ENCODE data around the gene HOXD13.

Gene HOXD13

GRCh38 chr2:176120364-176121189 is 28.1 kb downstream of the HOXD13 start:
- no peak for TF ChIP-seq OVOL3 (tag by site-specific recombination; IDR thresholded peaks at IDR 0.05)
- no peak overlapping the region for H3K4me3 ChIP-seq (ENCODE audit: low read depth, low read length)
- H3K27ac ChIP-seq (ENCODE audit: extremely low read depth, low read depth, low read length): no peak overlapping the region
- CTCF ChIA-PET: interaction anchor here (0.5 to 1.1 kb wide), 8 partner anchors 9 to 838 kb away, joined by 3 to 4 read pairs (median 3); no protein-coding TSS in a partner anchor
- POLR2A ChIA-PET: no interaction called here
- H3K9me3 ChIP-seq (ENCODE audit: control insufficient read depth, insufficient read depth, low read depth, low read length): no peaks in the 10 kb centered on the region
- no peaks in the 10 kb centered on the region for H3K4me1 ChIP-seq (ENCODE audit: control insufficient read depth, insufficient read depth, low read length)
- peaks cover 7 to 95% of the 10 kb centered on the region in 2 experiments; a peak in 2 of 3 replicates for H3K36me3 ChIP-seq (ENCODE audit: control insufficient read depth in 2 of 2, insufficient read depth in 1 of 2, low read length in 2 of 2)

GRCh38 chr2:176121190-176122051 is 28.9 kb downstream of the HOXD13 start:
- Histone ChIP-seq H3K4me3 (ENCODE audit: low read depth, low read length) (no peak overlapping the region), H3K36me3 (ENCODE audit: control insufficient read depth in 2 of 2, insufficient read depth in 1 of 2, low read length in 2 of 2) (peaks cover 5 to 86% of the 10 kb centered on the region in 2 experiments; a peak in 2 of 3 replicates), H3K4me1 (ENCODE audit: control insufficient read depth, insufficient read depth, low read length) (no peaks in the 10 kb centered on the region), H3K9me3 (ENCODE audit: control insufficient read depth, insufficient read depth, low read depth, low read length) (no peaks in the 10 kb centered on the region), H3K27ac (ENCODE audit: extremely low read depth, low read depth, low read length) (no peak overlapping the region)
- TF ChIP-seq ZNF639 (tag by site-specific recombination; IDR thresholded peaks at IDR 0.05) (no peak), ZFP69B (tag by site-specific recombination; IDR thresholded peaks at IDR 0.05) (no peak), SCRT2 (tag by site-specific recombination; IDR thresholded peaks at IDR 0.05) (no peak), PATZ1 (tag by site-specific recombination; IDR thresholded peaks at IDR 0.05) (no peak)
- POLR2A ChIA-PET: no interaction called here
- CTCF ChIA-PET: interaction anchor here (0.5 to 0.9 kb wide), 2 partner anchors 152 to 839 kb away, joined by 3 to 4 read pairs; no protein-coding TSS in a partner anchor

GRCh38 chr2:176122052-176122682 is 29.6 kb downstream of the HOXD13 start:
- Histone ChIP-seq H3K9me3 (ENCODE audit: control insufficient read depth, insufficient read depth, low read depth, low read length) (no peaks in the 10 kb centered on the region), H3K4me3 (ENCODE audit: low read depth, low read length) (no peak overlapping the region), H3K4me1 (ENCODE audit: control insufficient read depth, insufficient read depth, low read length) (no peaks in the 10 kb centered on the region; the same call in 1 of the 2 replicates), H3K27ac (ENCODE audit: extremely low read depth, low read depth, low read length) (no peak overlapping the region), H3K36me3 (ENCODE audit: control insufficient read depth in 2 of 2, insufficient read depth in 1 of 2, low read length in 2 of 2) (peaks cover 5 to 79% of the 10 kb centered on the region in 2 experiments; a peak in 2 of 3 replicates)
- ChIA-PET CTCF (interaction anchor here (1.4 kb wide), 1 partner anchor 11 kb away, joined by 7 read pairs; no protein-coding TSS in a partner anchor), POLR2A (no interaction called here)
- TF ChIP-seq SCRT2 (tag by site-specific recombination; IDR thresholded peaks at IDR 0.05): no peak
- TF ChIP-seq ZFP69B (tag by site-specific recombination; IDR thresholded peaks at IDR 0.05): no peak
- TF ChIP-seq ZNF626 (tag by site-specific recombination; IDR thresholded peaks at IDR 0.05): no peak
- no peak for TF ChIP-seq ZNF114 (tag by site-specific recombination; IDR thresholded peaks at IDR 0.05)
- TF ChIP-seq REST (tag by site-specific recombination; IDR thresholded peaks at IDR 0.05): no peak
- TF ChIP-seq ZNF133 (tag by site-specific recombination; IDR thresholded peaks at IDR 0.05): no peak
- no peak for TF ChIP-seq ZNF16 (tag by site-specific recombination; IDR thresholded peaks at IDR 0.05; ENCODE audit: low read depth)
- TF ChIP-seq ZNF404 (tag by site-specific recombination; IDR thresholded peaks at IDR 0.05): no peak
- no peak for TF ChIP-seq ZNF26 (tag by site-specific recombination; IDR thresholded peaks at IDR 0.05)
- no peak for TF ChIP-seq ZNF311 (tag by site-specific recombination; IDR thresholded peaks at IDR 0.05; ENCODE audit: borderline replicate concordance)
- TF ChIP-seq RBAK (tag by site-specific recombination; IDR thresholded peaks at IDR 0.05): no peak
- no peak for TF ChIP-seq ZFHX2 (tag by site-specific recombination; conservative IDR thresholded peaks at IDR 0.05)
- no peak for TF ChIP-seq ZNF830 (tag by site-specific recombination; IDR thresholded peaks at IDR 0.05; ENCODE audit: low read depth)
- TF ChIP-seq BCL6B (tag by site-specific recombination; IDR thresholded peaks at IDR 0.05): no peak
